ENCODE results near the gene SLC26A6.

GRCh38 chr3:48656841-48657281 is 21.6 kb upstream of the SLC26A6 start:
- TF ChIP-seq POLR2A (IDR thresholded peaks at IDR 0.05) (no peak), CTCF (IDR thresholded peaks at IDR 0.05) (no peak), POLR2AphosphoS5 (IDR thresholded peaks at IDR 0.05) (no peak)

Data from upper lobe of left lung (tissue), 4 donors.